CD4-positive, alpha-beta T cell (primary cell): ENCODE measurements around the gene IRAK4. TPM values are rescaled to one million over a fixed set of nuclear protein-coding genes. Genes with fewer than 3 reads are reported as not detected.

Source experiments
- ATAC-seq: fragments of 200-7000 bp; cut with Tn5 transposase; one replicate; pipeline ENCODE4 v1.10.0; 2022; ENCODE audit warnings: mild to moderate bottlenecking; ENCODE audit not compliant: poor library complexity
- CTCF ChIA-PET: fragments of 350-600 bp; sonication (Branson Sonifier 250); formaldehyde crosslinking; loops from one replicate; lab custom pipeline; 2021; ENCODE audit warnings: antibody characterized with exemption, inconsistent platforms; lab: Charles Lee
- POLR2A ChIA-PET: fragments of 350-600 bp; sonication (Branson Sonifier 250); formaldehyde crosslinking; loops from one replicate; lab custom pipeline; 2021; ENCODE audit warnings: antibody characterized with exemption, inconsistent platforms; lab: Charles Lee
- DNase-seq, 14 experiments: peaks; one replicate each; pipeline ENCODE4 v3.0.0-alpha.2; 2013 to 2020; ENCODE audit warnings: mixed read lengths in 2 of 14
- H3K27ac ChIP-seq, 2 donors: one replicate each; pipeline versions ENCODE4 v1.5.1 to v1.7.0; 2013; ENCODE audit warnings: low read length in 2 of 2, low read depth in 1 of 2, mild to moderate bottlenecking in 1 of 2
- H3K27me3 ChIP-seq, 2 experiments: 1 replicate in 1 of 2; 2 replicates in 1 of 2; pipeline versions ENCODE4 v1.6.1 to v1.7.0; 2013; ENCODE audit warnings: low read length in 2 of 2, control low read depth in 1 of 2, mild to moderate bottlenecking in 1 of 2, moderate library complexity in 1 of 2; ENCODE audit not compliant: insufficient read depth in 2 of 2, control insufficient read depth in 1 of 2
- H3K36me3 ChIP-seq: one replicate; pipeline ENCODE4 v1.6.1; 2013; ENCODE audit warnings: low read length, control low read depth; ENCODE audit not compliant: insufficient read depth
- H3K4me1 ChIP-seq: one replicate; pipeline ENCODE4 v1.6.1; 2013; ENCODE audit warnings: low read length, control low read depth; ENCODE audit not compliant: insufficient read depth
- H3K4me3 ChIP-seq: one replicate; pipeline ENCODE4 v1.5.1; 2013; ENCODE audit warnings: mild to moderate bottlenecking, low read length, moderate library complexity
- H3K9me3 ChIP-seq, 2 experiments: 1 replicate in 1 of 2; 2 replicates in 1 of 2; pipeline versions ENCODE4 v1.6.1 to v1.7.0; 2013; ENCODE audit warnings: low read length in 2 of 2, mild to moderate bottlenecking in 2 of 2, control low read depth in 1 of 2, moderate library complexity in 1 of 2; ENCODE audit not compliant: control insufficient read depth in 1 of 2, insufficient read depth in 1 of 2
- H3K27ac Mint-ChIP-seq: one replicate; pipeline ENCODE4 v1.8.0; 2020; ENCODE audit warnings: mixed read lengths
- H3K27me3 Mint-ChIP-seq: one replicate; pipeline ENCODE4 v1.8.0; 2021; ENCODE audit warnings: mixed read lengths
- H3K36me3 Mint-ChIP-seq: one replicate; pipeline ENCODE4 v1.8.0; 2021; ENCODE audit warnings: low read depth, mixed read lengths
- H3K4me1 Mint-ChIP-seq: one replicate; pipeline ENCODE4 v1.8.0; 2021; ENCODE audit warnings: low read depth, mixed read lengths
- H3K4me3 Mint-ChIP-seq: one replicate; pipeline ENCODE4 v1.8.0; 2020; ENCODE audit warnings: mild to moderate bottlenecking, mixed read lengths
- H3K9me3 Mint-ChIP-seq: one replicate; pipeline ENCODE4 v1.8.0; 2020; ENCODE audit warnings: mixed read lengths
- CTCF ChIP-seq: fragments of 200-600 bp; IDR thresholded peaks from one replicate; pipeline ENCODE4 v1.8.0; 2022; ENCODE audit warnings: antibody characterized with exemption, mild to moderate bottlenecking
- intact Hi-C, 2 experiments: fragments of 100-400 bp; cut with DNase I in 1 of 2; cut with micrococcal nuclease in 1 of 2; formaldehyde crosslinking; loops; one replicate each; pipeline versions ENCODE4 v1.15.1 to v1.9.0; 2023 to 2025; cut with DNase I, micrococcal nuclease
- total RNA-seq, 174 experiments: library from RNA in 2 of 174; stranded (reverse) in 2 of 174; gene quantifications; one replicate each; pipeline ENCODE4 v1.2.3 and lab custom pipeline; 2021 to 2026

Gene IRAK4
- total RNA-seq, 2 experiments from 2014 or later = 27.3 to 29.0 TPM

GRCh38 chr12:43730283-43730682 is 28.5 kb upstream of the IRAK4 start:
- ChIA-PET POLR2A (no interaction called here), CTCF (no interaction called here)
- intact Hi-C loops = no loop called here
- peak in 3 of 14 experiments; percentile 2 to 23 (median 12) for DNase-seq
- Mint-ChIP-seq H3K36me3 (peaks cover 56% of the 10 kb centered on the region), H3K4me1 (peaks cover 8% of the 10 kb centered on the region), H3K4me3 (no peak overlapping the region), H3K27me3 (no peaks in the 10 kb centered on the region), H3K9me3 (no peaks in the 10 kb centered on the region), H3K27ac (no peak overlapping the region)
- TF ChIP-seq CTCF = no peak
- Histone ChIP-seq H3K27me3 (no peaks in the 10 kb centered on the region), H3K9me3 (no peaks in the 10 kb centered on the region), H3K36me3 (peaks cover 10% of the 10 kb centered on the region), H3K27ac (no peak overlapping the region), H3K4me3 (no peak overlapping the region), H3K4me1 (no peaks in the 10 kb centered on the region)
- peak; percentile 55 for ATAC-seq

- no peaks in the 10 kb centered on the region for H3K9me3 Mint-ChIP-seq
- peaks cover 24% of the 10 kb centered on the region for H3K36me3 ChIP-seq
- no peaks in the 10 kb centered on the region for H3K27me3 Mint-ChIP-seq
- peaks cover 8% of the 10 kb centered on the region for H3K4me1 Mint-ChIP-seq
- no peak overlapping the region for H3K4me3 ChIP-seq
- ATAC-seq = no peak
- ChIA-PET POLR2A (no interaction called here), CTCF (no interaction called here)
- no peaks in the 10 kb centered on the region for H3K4me1 ChIP-seq
- no peak overlapping the region for H3K27ac ChIP-seq
- H3K27me3 ChIP-seq = no peaks in the 10 kb centered on the region
- no peak overlapping the region for H3K4me3 Mint-ChIP-seq
- no peak overlapping the region for H3K27ac Mint-ChIP-seq
- H3K9me3 ChIP-seq = no peaks in the 10 kb centered on the region
- no peak for TF ChIP-seq CTCF
- no peak for DNase-seq
- intact Hi-C loops = no loop called here
- peaks cover 75% of the 10 kb centered on the region for H3K36me3 Mint-ChIP-seq
Observed at GRCh38 chr12:43733687-43734086, 25.1 kb upstream of the IRAK4 start.

- ChIA-PET CTCF (no interaction called here), POLR2A (no interaction called here)
- no peak for DNase-seq
Observed at GRCh38 chr12:43736927-43737440, 21.8 kb upstream of the IRAK4 start.

More at GRCh38 chr12:43736927-43737440, 21.8 kb upstream of the IRAK4 start:
- Mint-ChIP-seq H3K27me3 (no peaks in the 10 kb centered on the region), H3K36me3 (peaks cover 65% of the 10 kb centered on the region), H3K4me3 (no peak overlapping the region), H3K4me1 (no peaks in the 10 kb centered on the region), H3K9me3 (no peaks in the 10 kb centered on the region), H3K27ac (no peak overlapping the region)
- Histone ChIP-seq H3K27me3 (no peaks in the 10 kb centered on the region), H3K4me3 (no peak overlapping the region), H3K9me3 (no peaks in the 10 kb centered on the region), H3K4me1 (no peaks in the 10 kb centered on the region), H3K36me3 (peaks cover 30% of the 10 kb centered on the region), H3K27ac (no peak overlapping the region)
- intact Hi-C loops = no loop called here
- no peak for ATAC-seq
- TF ChIP-seq CTCF = no peak
